HTR-8/SVneo (cell line): ENCODE measurements around the gene ANKLE2.
A peak's percentile ranks its signal among the peaks of the same experiment; 100 is the strongest.

Experiments used
- DNase-seq: peaks from one replicate; pipeline ENCODE4 v3.0.0; 2011; ENCODE audit warnings: low spot score, mixed read lengths; ENCODE audit not compliant: insufficient read length
- FAIRE-seq: peaks from 2 replicates; lab custom pipeline; 2011; peaks lifted over from hg19 to GRCh38; lab: Jason Lieb, UNC

ANKLE2 gene

DNA sequence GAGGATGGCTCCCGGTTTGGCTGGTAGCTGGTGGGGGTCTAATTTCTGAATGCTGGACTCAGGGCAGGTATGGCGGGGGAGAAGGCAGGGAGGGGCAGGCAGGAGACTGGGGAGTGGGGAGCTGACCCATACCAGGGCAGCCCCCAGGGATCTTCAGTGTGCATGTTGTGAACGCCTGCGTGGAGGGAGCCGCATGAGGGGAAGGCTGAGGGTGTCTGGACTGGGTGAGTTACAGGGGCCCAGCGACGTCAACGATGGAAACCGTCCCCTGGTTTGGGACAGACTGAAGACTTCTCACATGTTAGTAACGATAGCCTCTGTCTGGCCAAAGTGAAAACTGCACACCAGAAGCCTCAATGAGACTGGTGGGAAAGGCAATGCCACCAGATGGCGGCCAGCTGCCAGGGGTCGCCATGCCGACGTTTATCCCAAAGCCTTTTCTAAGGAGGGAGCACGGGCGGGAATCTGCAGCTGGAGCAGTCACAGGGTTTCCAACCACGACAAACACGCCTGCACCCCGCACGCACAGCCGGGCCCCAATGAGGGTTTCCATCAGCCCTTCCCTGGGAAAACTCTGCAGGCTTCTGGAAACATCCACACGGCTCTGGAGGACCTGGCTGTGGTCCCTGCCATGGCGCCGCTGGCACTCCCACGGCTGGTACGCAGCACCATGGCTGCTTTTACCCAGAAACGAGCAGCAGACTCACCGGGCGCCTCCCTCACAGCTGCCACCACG, 37.0 kb downstream of the ANKLE2 start:
- FAIRE-seq: no peak
- no peak for DNase-seq

DNA sequence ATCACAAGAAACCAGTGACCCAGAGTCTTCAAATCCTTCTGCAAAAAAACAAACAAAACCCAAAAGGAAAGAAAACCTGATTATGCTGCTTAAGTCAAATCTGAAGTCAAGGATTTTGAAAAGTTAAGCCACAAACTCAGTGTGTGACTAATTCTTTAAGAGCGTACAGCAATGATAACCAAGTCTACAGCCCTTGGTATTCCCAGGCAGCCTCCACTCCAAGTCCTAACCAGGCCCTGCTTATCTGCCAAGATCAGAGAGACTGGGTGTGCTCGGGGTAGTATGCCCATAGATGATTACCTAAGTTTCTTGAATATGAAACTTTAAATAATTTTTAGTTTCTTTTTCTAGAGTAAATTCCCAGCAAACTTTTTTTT, 37.9 kb downstream of the ANKLE2 start:
- FAIRE-seq (no peak), DNase-seq (no peak)

DNA sequence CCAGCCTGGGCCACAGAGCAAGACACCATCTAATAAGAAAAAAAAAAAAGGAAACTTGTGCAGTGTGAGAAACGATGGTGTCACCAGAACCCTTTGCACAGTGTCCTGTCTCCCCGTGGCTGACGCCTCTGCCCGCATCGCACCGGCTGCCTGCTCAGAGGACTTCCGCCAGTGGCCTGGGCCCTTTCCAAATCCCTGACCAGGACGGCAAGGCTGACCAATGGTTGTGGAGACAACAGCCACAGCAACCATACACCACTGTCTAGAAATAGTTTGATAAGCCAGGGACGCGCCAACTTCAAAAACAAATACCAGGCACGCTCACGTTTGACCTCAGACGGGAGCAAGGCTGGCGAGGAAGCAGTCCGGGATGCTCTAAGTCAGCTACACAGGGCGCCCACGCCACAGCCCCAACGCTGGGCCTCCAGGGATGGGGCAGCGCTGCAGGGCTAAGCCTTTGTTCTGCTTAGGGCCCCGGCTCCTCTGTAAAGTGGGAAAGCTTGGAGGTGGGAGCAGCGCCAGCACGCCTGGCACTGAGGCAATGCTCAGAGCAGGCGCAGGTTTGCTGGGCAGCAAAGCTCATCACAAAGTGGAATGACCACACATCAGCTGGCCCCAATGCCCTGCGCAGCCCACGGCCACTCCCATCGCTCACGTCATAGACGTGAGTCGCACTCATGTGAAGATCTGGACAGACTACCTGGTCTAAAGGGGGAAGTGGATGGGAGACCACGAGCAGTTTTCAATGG, 38.4 kb downstream of the ANKLE2 start:
- FAIRE-seq: peak; percentile 20
- DNase-seq: no peak

DNA sequence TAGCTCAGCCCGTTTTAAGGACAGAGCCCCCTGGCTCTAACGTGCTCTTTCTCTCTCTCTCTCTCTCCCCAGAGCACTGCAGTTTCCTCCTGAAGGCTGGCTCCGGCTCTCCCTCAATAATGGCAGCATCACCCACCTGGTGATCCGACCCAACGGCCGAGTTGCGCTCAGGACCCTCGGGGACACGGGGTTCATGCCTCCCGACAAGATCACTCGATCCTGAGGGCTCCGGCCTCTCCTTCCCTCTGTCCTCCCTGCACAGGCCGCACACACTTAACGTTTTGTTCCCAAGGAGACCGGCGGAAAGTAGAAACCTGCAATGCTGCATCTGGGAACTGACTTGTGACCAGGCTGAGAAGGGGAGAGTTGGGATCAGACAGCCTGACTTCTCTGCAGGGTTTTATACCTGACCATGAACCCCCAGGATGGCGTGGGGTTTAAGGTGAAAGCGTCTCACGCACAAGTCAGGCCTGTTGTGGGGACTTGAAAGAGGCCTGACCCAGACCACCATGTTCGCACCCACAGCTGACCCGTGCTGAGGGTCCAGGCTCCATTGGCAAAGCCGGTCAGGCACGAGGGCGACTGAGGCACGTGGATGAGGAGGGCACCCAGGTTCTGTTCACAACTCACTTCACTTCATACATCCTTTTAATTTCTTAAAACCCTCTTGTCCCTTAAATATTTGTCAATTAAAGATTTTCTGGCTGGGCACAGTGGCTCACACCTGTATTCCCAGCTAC, 40.9 kb downstream of the ANKLE2 start:
- DNase-seq (no peak), FAIRE-seq (no peak)

DNA sequence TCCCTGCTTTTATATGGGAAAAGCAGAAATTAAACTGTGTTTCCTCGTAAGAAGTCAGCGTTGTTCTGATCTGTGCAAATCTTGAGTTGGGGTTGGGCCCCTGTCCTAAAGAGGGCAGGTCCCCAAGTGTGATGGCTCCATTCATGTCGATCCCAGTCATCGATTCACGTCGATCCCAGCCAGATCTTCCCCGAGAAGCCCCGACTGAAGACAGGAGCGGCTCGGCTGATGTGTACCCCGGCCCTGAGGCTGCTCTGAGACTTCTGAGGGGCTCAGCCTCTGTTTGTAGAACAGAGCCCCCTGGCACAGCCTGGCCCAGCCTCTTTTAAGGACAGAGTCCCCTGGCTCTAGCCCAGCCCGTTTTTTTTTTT, 41.7 kb downstream of the ANKLE2 start:
- no peak for FAIRE-seq
- no peak for DNase-seq

DNA sequence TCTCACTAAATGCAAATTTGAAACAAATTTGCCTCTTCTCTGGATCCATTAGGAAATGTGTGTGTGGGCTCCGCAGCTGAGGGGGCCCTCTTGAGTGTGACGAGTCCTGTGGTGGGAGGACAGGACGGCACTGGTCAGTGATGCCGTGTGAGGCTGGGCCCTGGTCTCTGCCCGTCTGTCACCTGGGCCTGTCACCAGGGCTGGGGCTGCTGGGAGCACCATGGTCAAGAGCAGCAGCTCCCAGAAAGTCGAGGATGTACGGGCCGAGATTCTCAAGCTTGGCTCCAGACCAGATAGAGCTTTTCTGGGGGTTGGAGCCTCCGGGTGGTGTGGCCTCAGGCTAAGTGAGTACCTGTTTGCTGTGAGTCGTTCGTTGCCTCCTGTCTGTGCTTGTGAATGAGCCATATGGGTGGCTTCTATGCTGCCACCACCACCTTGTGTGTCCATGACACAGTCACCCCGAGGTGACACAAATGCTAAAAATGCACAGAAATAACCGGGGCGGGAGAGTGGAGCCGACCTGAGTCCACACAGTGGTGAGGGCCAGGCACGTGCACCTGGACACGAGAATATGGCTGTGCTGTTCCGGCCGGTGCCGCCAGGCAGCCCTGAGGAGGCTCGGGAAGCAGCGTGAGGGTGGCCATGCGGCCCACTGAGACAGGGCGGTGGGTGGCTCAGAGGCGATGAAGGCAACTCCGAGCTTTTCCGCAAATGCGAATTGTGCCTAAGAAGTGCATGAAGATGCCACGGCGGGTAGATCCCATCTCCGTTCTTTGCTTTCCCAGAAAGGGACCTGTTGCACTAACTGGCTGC, 42.3 kb downstream of the ANKLE2 start:
- FAIRE-seq (no peak), DNase-seq (no peak)

DNA sequence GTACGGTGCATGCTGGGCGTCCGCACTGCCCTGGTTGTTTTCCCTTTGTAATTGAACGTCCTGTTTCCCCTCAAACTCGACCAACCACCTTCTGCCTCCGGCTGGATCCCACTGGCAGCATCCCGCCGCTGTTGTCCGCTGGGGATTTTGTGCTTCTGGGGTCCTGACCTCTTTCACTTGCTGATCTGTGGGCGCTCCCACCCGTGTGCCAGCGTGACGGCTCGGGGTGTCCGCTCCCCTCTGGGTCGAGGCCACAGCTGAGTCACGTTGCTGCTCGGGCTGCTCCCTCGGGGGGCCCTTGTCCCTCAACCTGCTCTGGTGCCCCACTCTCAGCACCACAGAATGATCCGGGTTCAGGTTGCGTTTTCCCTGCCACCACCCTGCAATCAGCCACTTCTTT, 43.0 kb downstream of the ANKLE2 start:
- no peak for FAIRE-seq
- no peak for DNase-seq

DNA sequence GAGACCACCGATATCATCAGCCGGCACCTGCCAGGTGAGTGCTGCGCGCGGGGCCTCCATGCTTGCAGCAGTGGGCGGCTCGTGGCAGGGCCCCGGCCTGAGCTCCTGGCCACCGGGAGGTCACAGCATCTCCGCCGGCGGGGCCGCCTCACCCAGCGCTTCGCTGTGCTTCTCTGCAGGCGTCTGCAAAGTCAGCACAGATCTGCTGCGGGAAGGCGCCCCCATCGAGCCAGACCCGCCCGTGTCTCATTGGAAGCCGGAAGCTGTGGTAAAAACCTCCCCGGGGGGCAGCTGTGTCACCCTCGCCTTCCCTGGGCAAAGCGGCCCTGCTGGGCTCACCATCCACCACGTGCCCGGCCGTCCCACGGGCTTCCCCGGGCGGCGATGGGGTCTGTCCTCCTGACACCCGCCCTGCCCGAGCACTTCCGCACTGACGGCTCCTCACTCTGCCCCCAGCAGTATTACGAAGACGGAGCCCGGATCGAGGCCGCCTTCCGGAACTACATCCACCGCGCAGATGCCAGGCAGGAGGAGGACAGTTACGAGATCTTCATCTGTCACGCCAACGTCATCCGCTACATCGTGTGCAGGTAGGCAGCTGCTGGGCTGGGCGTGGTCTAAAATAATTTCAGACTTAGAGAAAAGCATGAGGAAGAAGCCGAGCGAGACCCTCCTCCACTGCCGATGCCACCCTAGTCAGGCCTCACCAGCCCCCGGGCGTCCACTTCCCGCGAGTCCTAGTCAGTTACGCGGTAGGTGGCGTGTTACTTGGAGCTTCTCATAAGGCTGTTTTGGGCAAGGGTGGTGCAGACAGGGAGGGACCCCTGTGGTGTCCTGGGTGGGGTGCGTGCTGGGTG, 43.9 kb downstream of the ANKLE2 start:
- DNase-seq: no peak
- no peak for FAIRE-seq

DNA sequence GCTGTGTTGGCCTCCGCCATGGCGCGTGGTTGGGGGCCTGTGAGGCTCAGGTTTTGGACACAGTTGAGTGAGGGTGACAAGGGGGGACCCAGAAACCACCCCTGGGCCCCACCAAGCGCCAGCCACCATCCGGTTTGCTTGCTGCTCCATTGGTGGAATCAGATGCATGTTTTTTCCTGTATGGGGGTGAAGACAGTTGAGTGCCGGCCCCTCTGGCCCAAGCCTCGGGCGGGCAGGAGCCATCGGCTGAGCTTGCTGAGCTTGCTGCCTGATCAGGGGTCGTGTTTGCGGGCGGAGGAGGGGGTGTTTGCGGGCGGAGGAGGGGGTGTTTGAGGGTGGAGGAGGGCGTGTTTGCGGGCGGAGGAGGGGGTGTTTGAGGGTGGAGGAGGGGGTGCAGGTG, 44.6 kb downstream of the ANKLE2 start:
- DNase-seq (no peak), FAIRE-seq (no peak)

DNA sequence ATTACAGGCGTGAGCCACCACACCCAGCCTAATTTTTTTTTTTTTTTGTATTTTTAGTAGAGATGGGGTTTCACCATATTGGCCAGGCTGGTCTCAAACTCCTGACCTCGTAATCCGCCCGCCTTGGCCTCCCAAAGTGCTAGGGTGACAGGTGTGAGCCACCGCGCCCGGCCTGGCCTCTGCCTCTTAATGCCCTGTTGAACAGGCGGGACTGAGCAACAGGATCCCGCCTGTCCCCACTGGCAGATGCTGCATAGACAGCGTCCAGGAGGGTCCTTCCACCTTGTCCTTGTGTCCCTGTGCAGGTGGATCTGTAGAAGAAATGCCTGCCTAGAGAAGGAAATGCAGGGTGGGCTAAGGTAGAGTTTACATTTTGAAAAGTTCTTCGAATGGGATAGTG, 45.3 kb downstream of the ANKLE2 start:
- DNase-seq: no peak
- no peak for FAIRE-seq

DNA sequence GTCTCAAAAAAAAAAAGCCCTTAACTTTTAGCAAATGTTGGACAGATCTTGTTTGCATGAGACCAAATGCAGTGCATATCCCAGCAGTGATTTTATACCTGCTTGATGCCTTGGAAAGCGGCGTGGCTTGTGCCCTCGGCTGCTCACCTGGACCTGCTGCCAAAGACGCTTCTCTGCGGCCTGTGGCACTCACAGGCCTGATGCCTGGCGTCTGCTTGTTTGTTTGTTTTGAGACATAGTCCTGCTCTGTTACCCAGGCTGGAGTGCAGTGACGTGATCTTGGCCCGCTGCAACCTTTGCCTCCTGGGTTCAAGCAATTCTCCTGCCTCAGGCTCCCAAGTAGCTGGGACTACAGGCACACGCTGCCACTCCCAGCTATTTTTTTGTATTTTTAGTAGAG, 45.8 kb downstream of the ANKLE2 start:
- DNase-seq: no peak
- FAIRE-seq: no peak

DNA sequence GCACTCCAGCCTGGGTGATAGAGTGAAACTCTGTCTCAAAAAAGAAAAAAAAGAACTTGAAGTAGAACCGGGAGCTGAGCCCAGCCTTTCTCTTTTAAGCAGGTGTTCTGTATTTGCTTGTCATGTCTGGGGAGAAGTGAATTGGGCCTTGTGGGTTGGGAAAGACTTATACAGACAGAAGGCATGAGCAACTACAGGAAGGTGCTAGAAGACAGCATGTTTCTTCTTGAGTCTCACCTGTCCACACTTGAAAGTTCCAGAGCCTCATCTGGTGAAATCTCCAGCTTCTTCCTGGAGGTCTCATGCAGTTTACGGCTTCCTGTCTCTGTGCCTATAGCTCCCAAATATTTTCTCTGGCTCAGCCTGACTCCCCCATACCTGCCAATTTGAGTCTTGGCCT, 48.5 kb downstream of the ANKLE2 start:
- DNase-seq (no peak), FAIRE-seq (no peak)

DNA sequence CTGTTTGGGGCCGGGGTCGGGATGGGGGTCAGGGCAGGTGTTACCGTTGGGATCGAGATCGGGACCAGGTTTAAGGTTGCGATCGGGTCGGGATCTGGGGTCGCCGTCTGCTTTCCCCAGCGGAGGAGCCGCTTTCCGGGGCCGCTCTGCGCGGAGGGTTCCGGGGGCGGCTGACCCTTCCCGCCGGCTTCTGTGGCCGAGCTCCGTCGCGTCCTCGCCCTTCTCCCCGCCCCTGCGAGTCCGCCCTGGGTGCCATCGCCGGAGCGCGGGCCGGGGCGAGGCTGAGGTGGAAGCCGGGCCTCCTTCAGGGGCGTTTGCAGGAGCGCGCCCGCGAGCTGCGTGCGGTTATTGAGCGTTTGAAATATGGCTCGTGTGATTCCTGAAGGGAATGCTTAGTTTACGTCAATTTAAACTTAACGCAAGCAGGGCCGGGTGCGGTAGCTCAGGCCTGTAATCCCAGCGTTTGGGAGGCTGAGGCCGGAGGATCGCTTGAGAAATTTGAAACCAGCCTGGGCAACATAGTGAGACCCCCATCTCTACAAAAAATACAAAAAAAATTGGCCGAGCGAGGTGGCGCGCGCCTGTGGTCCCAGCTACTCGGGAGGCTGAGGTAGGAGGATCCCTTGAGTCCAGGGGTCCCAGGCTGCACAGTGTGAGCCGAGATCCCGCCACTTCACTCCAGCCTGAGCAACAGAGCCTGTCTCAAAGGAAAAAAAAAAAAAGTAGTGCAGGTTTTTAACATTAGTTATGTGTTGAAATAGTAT, 50.4 kb downstream of the ANKLE2 start:
- FAIRE-seq (no peak), DNase-seq (no peak)

DNA sequence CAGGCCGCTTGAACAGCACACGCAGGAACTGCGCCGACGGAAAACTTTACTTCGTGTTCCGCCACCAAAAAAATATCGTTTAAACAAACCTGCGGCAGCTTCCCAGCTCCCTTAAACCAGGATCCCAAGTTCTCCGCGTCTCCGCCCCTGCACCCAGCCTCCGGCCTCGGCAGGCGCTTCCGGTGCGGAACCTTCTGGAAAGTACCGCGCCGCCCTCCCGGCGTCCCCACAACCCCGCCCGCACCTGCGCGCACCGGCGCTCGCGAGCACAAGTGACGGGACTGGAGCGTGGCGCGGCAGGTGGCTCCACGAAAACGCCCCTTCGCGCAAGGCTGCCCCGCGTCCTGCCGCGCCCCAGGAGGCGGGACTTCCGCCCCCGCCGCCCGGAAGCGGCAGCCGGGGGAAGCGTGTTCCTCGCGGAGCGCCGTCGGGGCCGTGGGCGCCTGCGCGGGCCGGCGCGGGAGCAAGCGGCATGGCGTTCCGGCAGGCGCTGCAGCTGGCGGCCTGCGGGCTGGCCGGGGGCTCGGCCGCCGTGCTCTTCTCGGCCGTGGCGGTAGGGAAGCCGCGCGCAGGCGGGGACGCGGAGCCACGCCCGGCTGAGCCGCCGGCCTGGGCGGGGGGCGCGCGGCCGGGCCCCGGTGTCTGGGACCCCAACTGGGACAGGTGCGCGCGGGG, 51.1 kb downstream of the ANKLE2 start, which contains the start of gene PGAM5:
Gene PGAM5 (plus strand): TSS at position 438 of the 675 bp plus-strand sequence. CDS start 35 bp downstream, at position 473.
- peak; percentile 90 for DNase-seq
- peak; percentile 80 for FAIRE-seq

DNA sequence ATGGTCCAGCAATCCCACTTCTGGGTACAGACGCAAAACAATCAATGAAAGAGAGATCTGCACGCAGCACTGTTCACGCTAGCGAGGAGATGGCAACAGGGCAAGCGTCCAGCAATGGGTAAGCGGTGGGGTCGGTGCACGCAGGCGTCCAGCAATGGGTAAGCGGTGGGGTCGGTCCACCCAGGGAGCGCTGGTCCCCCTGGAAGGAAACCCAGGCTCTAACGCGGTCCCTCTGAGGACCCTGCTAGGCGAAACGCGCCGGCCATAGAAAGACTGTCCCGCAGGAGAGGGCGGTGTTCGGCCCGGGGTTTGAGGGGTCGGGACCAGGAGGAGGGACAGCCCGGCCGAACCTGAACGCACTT, 51.6 kb downstream of the ANKLE2 start:
- DNase-seq: no peak
- FAIRE-seq: peak; percentile 60

DNA sequence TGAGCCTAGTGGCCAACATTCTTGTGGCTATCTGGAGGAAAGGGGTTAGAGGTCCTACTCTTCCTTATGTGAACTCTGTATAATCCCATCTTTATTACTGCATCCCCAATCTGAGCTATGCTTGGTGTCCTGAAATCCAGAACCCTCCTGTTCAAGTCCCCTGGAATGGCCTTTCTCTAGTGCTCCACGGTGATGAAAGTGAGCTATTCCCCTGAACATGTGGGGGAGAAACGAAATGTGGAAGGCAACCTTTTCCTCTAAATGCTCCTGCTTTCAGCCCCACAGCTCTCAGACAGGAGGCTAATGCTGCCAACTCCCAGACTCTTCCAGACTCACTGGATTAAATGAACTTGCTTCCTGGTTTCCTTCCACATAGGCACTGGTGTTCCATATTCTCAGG, 53.5 kb downstream of the ANKLE2 start:
- no peak for DNase-seq
- FAIRE-seq: no peak

DNA sequence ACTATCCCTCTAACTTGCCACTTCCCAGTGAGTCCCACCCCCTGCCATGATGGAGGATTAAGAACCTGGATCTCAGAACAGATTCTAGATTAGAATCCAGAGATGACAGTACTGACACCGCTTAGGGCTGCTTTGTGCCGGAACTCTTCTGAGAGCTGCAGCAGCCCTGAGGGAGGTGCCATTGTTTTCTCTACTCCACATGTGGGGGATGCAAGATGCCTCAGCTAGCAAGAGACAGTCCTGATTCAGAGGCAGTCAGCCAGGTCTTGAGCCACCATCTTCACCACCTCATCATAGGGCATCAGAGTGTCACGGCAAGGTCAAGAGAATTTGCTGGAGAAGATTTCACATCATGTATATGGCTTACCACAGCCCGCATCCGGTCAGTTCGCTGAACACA, 54.4 kb downstream of the ANKLE2 start:
- FAIRE-seq (no peak), DNase-seq (no peak)

DNA sequence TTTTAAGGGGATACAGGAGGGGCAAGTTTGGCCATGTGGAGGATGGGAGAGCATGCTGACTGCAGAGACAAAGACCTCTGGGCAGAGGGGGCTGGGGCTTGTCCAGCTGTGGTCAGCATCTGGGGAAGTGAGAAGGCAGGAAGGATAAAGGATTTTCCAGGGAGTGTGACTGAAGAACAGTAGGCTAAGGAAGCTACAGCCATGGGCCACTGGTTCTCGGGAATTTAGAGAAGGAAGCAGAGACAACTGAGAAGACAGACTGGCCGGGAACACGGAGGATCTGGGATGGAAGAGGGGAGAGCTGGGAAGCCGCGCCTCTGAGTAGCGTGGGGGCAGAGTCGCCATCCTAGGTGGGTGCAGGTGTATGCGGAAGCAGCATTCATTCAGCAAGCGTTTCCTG, 58.0 kb downstream of the ANKLE2 start:
- FAIRE-seq (no peak), DNase-seq (no peak)
